Calu3 (cell line): Measurements from ENCODE around the gene REXO1. TPM values are rescaled to one million over a fixed set of nuclear protein-coding genes. Genes with fewer than 3 reads are reported as not detected.
"Not testable (repeated sequence)": the region's sequence is repeated elsewhere in the genome, so short reads cannot be mapped to it uniquely, and the experiment has no call there.

Source experiments
- BruUV-seq: library from RNA; stranded (reverse); fragments of 400-500 nt; replicated peaks from 2 replicates; lab custom pipeline; 2021; lab: Mats Ljungman, UMichigan
- CTCF ChIA-PET: fragments of 300-600 bp; sonication (Branson Sonifier 250); formaldehyde crosslinking; loops from one replicate; lab custom pipeline; 2022; ENCODE audit warnings: antibody characterized with exemption; lab: Charles Lee
- DNase-seq: peaks from one replicate; pipeline ENCODE4 v3.0.0; 2022
- H3K27ac Mint-ChIP-seq: one replicate; pipeline ENCODE4 v1.8.0; 2022; ENCODE audit warnings: mixed read lengths; ENCODE audit not compliant: unreplicated experiment
- H3K27me3 Mint-ChIP-seq: one replicate; pipeline ENCODE4 v1.8.0; 2022; ENCODE audit warnings: mixed read lengths; ENCODE audit not compliant: unreplicated experiment
- H3K36me3 Mint-ChIP-seq: one replicate; pipeline ENCODE4 v1.8.0; 2022; ENCODE audit warnings: mild to moderate bottlenecking, moderate library complexity, mixed read lengths; ENCODE audit not compliant: insufficient read depth, unreplicated experiment
- H3K4me1 Mint-ChIP-seq: one replicate; pipeline ENCODE4 v1.8.0; 2022; ENCODE audit warnings: mild to moderate bottlenecking, low read depth, mixed read lengths; ENCODE audit not compliant: unreplicated experiment
- H3K4me3 Mint-ChIP-seq: one replicate; pipeline ENCODE4 v1.8.0; 2022; ENCODE audit warnings: mild to moderate bottlenecking, low read depth, moderate library complexity, mixed read lengths; ENCODE audit not compliant: unreplicated experiment
- H3K9me3 Mint-ChIP-seq: one replicate; pipeline ENCODE4 v1.8.0; 2022; ENCODE audit warnings: low read depth, mixed read lengths; ENCODE audit not compliant: unreplicated experiment
- CTCF ChIP-seq: fragments of 200-600 bp; IDR thresholded peaks from one replicate; pipeline ENCODE4 v1.8.0; 2022; ENCODE audit warnings: antibody characterized with exemption; ENCODE audit not compliant: unreplicated experiment
- intact Hi-C: fragments of 100-400 bp; cut with micrococcal nuclease; formaldehyde crosslinking; loops from one replicate; pipeline ENCODE4 v1.10.0; 2022; ENCODE audit not compliant: unreplicated experiment
- total RNA-seq: library from RNA; stranded (reverse); gene quantifications from 2 replicates; pipeline ENCODE4 v1.2.3, GENCODE V29; 2022

The REXO1 gene
- total RNA-seq, 1 experiment from 2014 or later, result 34.1 TPM

- H3K4me3 Mint-ChIP-seq, result no peak overlapping the region
- CTCF ChIA-PET, result no interaction called here
- no peak for TF ChIP-seq CTCF
These were observed 41.6 kb upstream of the REXO1 start for GRCh38 chr19:1889907-1890306.

GRCh38 chr19:1888385-1888784 lies 40.1 kb upstream of the REXO1 start:
- BruUV-seq, result no TSS peak
- no peaks in the 10 kb centered on the region for H3K27me3 Mint-ChIP-seq
- CTCF ChIA-PET, result no interaction called here
- H3K4me1 Mint-ChIP-seq, result peaks cover 14% of the 10 kb centered on the region
- H3K36me3 Mint-ChIP-seq, result peaks cover 19% of the 10 kb centered on the region
- H3K9me3 Mint-ChIP-seq, result no peaks in the 10 kb centered on the region
- no peak for DNase-seq
- H3K4me3 Mint-ChIP-seq, result no peak overlapping the region
- H3K27ac Mint-ChIP-seq, result no peak overlapping the region
- intact Hi-C loops, result no loop called here
- TF ChIP-seq CTCF, result no peak

More at GRCh38 chr19:1889907-1890306, 41.6 kb upstream of the REXO1 start:
- Mint-ChIP-seq H3K4me1 (no peaks in the 10 kb centered on the region), H3K9me3 (no peaks in the 10 kb centered on the region), H3K27ac (no peak overlapping the region), H3K36me3 (peaks cover 7% of the 10 kb centered on the region), H3K27me3 (no peaks in the 10 kb centered on the region)
- no peak for DNase-seq
- intact Hi-C loops, result no loop called here
- no TSS peak for BruUV-seq

- H3K27me3 Mint-ChIP-seq, DNase-seq, H3K27ac Mint-ChIP-seq, intact Hi-C loops, BruUV-seq, CTCF ChIA-PET, H3K9me3 Mint-ChIP-seq, H3K4me3 Mint-ChIP-seq: not testable (repeated sequence)
- Mint-ChIP-seq H3K4me1 (peaks cover 28% of the 10 kb centered on the region), H3K36me3 (peaks cover 19% of the 10 kb centered on the region)
These were observed 38.1 kb upstream of the REXO1 start for GRCh38 chr19:1886360-1886759.

GRCh38 chr19:1885398-1886119 lies 37.3 kb upstream of the REXO1 start, which contains the start of gene ABHD17A:
ABHD17A (minus strand) TSS chr19:1885496; CDS start chr19:1881566, 3,930 bp downstream.
- BruUV-seq, result not testable (repeated sequence)

GRCh38 chr19:1884719-1885334 lies 36.5 kb upstream of the REXO1 start:
- peaks cover 19% of the 10 kb centered on the region for H3K36me3 Mint-ChIP-seq
- intact Hi-C loops, result no loop called here
- H3K27ac Mint-ChIP-seq, result peak overlapping the region; percentile 77
- peaks cover 28% of the 10 kb centered on the region for H3K4me1 Mint-ChIP-seq
- no peaks in the 10 kb centered on the region for H3K9me3 Mint-ChIP-seq
- CTCF ChIA-PET, result interaction anchor here (0.6 to 1.2 kb wide), 4 partner anchors 9 to 426 kb away, joined by 3 to 5 read pairs (median 4); no protein-coding TSS in a partner anchor
- TSS peak; percentile 38 for BruUV-seq
- no peak for DNase-seq
- peak overlapping the region; percentile 91 for H3K4me3 Mint-ChIP-seq
- no peaks in the 10 kb centered on the region for H3K27me3 Mint-ChIP-seq
- TF ChIP-seq CTCF, result no peak

More at GRCh38 chr19:1885398-1886119, 37.3 kb upstream of the REXO1 start, which contains the start of gene ABHD17A:
- H3K36me3 Mint-ChIP-seq, result peaks cover 19% of the 10 kb centered on the region
- DNase-seq, result peak; percentile 90
- H3K4me1 Mint-ChIP-seq, result peaks cover 28% of the 10 kb centered on the region
- peak within 1 kb of the TSS; percentile 91 for H3K4me3 Mint-ChIP-seq
- H3K27me3 Mint-ChIP-seq, intact Hi-C loops, H3K9me3 Mint-ChIP-seq: not testable (repeated sequence)
- CTCF ChIA-PET, result interaction anchor here (0.6 to 1.2 kb wide), 4 partner anchors 9 to 427 kb away, joined by 3 to 5 read pairs (median 4); no protein-coding TSS in a partner anchor
- H3K27ac Mint-ChIP-seq, result peak within 1 kb of the TSS; percentile 77
